ENCODE data around the gene PTPN1.
A peak's percentile ranks its signal among the peaks of the same experiment; 100 is the strongest.

The PTPN1 gene

DNA sequence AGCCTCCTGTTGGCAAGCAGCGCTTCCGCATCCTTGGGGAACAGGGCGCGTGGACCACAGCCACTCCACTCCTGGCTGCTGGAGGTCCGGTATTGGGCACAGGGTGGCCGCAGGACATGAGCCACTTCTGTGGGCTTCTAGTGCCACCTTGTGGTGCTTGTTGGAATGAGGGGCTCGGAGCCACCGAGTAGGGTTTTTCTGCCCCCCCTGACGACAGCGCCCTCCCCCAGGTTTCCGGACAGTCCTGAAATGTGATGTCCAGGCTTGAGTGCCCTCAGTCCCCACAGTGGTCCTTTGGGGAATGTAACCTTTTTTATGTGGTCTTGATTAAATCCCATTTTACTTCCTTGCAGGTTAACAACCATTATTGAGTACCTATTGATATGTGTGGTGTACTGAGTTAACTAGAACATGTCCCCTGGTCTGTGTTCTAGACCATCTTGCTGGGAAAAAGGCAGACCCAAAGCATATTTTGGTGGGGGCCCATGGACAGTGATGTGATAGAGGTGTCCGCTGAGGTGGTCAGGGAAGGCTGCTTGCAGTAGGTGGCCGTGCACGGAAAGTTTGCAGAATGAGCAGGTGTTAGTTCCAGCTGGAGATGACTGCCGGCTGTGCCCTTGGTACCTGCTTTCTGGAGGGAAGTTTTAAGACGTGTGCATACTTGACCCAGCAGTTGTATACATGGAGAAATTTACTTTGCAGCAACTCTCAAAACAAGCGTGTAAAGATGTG, 70.0 kb downstream of the PTPN1 start:
- DNase-seq: peak in 1 of 2 experiments; percentile 58

- DNase-seq: no peak
These were observed 70.8 kb downstream of the PTPN1 start for GRCh38 chr20:50580842-50581544.

- no peak for DNase-seq
These were observed 71.9 kb downstream of the PTPN1 start for GRCh38 chr20:50582092-50582491.

DNA sequence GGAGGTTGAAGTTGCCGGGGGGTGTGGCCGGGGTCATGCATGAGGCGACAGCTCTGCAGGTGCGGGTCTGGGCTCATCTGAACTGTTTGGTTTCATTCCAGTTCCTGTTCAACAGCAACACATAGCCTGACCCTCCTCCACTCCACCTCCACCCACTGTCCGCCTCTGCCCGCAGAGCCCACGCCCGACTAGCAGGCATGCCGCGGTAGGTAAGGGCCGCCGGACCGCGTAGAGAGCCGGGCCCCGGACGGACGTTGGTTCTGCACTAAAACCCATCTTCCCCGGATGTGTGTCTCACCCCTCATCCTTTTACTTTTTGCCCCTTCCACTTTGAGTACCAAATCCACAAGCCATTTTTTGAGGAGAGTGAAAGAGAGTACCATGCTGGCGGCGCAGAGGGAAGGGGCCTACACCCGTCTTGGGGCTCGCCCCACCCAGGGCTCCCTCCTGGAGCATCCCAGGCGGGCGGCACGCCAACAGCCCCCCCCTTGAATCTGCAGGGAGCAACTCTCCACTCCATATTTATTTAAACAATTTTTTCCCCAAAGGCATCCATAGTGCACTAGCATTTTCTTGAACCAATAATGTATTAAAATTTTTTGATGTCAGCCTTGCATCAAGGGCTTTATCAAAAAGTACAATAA, 72.5 kb downstream of the PTPN1 start:
- no peak for DNase-seq

DNA sequence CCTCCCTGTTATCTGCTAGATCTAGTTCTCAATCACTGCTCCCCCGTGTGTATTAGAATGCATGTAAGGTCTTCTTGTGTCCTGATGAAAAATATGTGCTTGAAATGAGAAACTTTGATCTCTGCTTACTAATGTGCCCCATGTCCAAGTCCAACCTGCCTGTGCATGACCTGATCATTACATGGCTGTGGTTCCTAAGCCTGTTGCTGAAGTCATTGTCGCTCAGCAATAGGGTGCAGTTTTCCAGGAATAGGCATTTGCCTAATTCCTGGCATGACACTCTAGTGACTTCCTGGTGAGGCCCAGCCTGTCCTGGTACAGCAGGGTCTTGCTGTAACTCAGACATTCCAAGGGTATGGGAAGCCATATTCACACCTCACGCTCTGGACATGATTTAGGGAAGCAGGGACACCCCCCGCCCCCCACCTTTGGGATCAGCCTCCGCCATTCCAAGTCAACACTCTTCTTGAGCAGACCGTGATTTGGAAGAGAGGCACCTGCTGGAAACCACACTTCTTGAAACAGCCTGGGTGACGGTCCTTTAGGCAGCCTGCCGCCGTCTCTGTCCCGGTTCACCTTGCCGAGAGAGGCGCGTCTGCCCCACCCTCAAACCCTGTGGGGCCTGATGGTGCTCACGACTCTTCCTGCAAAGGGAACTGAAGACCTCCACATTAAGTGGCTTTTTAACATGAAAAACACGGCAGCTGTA, 73.4 kb downstream of the PTPN1 start:
- DNase-seq: no peak

- DNase-seq: no peak
These were observed 74.5 kb downstream of the PTPN1 start for GRCh38 chr20:50584687-50585086.

- no peak for DNase-seq
These were observed 75.0 kb downstream of the PTPN1 start for GRCh38 chr20:50585214-50585613.

- no peak for DNase-seq
These were observed 75.5 kb downstream of the PTPN1 start for GRCh38 chr20:50585678-50586077.

DNA sequence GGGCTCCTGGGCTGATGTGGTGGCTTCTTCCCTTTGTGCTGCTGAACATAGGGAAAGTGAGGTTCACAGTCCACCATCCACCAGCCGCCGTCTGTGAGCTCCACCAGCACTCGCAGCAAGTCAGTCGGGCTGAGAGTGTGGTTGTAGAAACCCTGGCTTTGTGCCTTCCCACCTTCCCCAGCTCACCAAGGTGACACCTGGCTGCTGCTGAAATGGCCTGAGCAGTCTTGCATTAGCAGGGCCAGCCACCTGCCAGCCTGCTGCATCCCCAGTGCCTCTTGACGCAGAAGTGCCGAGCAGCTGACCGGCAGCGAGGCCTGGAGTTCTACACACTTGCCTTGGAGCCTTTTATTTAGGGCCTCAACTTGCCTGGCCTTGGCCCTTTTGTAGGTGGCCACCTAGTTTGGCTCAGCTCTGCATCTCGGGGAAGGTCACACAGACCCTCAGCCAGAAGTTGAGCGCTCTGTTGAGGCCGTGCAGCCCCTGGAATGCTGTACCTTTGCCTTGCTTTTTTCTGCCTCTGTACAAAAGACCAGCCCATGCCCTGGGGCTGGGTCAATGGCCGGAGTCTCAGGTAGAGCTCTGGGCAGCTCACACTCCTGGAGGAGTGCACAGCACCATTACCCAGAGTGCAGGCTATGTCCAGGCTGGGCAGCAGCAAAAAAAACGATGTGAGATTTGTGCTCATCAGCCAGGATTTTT, 76.5 kb downstream of the PTPN1 start:
- no peak for DNase-seq

DNA sequence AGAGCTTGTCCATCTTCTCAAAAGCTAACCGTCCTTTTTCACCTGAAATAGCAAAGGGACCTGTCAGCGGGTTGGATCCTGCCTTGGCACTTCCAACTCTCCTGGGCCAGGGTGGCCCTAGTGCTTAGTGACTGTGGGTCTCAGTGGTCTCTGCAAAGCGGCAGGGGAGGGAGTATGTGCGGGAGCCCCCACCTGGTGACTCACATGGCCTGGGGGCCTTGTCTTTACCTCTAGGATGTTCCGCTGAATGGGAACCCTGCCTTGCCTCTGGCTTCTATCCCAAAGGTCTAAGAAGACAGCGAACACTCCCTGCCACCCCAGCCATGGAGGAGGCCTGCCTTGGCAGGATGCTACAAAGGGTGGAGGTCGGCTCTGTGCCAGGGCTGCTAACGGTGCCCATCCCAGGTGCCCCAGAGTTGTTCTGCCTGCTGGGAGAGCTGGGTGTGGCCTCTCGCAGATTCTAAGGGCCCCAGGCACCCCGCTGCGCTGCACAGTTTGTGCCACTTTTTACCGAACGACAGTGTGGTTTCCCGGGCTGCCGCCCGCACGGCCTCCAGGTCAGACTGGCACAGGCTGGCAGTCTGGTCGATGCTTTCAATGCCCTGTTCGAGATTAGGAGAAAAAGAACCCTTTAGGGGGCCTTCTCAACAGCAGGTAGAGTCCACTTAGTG, 77.2 kb downstream of the PTPN1 start:
- DNase-seq: no peak

DNA sequence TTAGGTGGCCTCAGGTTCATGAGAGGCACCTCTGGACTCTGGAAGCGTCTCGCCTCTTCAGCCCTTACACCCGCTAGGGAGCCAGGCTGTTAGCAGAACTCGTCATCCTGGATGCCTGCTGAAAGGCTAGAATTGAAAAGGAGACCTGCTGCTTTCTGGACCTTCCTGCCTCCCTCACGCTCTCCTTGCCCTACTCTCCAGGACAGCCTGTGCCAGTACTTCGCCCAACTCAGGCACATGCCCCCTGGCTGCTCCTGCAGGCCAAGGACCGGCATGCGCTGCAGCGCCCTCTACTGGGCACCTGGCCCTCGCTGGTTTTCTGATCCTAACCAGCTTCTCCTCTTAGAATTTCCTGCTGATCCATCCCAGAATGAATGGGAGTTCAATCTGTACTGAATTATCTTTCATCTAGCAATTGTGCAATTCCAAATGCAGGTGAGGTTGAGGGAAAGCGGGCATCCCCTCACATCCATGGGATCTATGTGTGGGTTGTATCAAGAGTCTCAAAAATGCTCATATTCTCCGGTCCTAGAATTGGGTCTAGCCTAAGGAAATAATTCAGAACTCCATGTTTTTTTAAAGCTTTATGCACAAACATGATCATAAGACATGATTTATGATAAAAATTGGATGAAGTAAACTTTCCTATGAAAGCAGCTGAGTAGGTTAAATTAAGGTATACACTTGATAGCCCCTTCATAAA, 78.0 kb downstream of the PTPN1 start:
- peak in 1 of 2 experiments; percentile 59 for DNase-seq

- DNase-seq: no peak
These were observed 79.6 kb downstream of the PTPN1 start for GRCh38 chr20:50589548-50590347.

DNA sequence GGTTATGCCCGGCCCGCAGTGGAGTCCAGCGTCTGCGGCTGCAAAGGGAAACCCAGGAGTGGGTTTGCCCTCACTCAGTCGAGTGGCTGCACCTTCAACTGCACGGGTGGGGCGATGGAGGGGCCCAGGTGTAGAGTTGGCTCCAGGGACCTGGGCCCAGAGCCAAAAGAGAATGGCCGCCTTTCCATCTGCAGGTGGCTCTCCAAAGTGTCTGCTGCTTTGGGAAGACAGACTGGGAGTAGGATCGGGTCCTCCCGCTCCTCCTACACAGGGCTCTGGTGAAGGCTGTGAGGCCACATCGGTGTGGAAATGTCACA, 80.1 kb downstream of the PTPN1 start:
- DNase-seq: no peak

GRCh38 chr20:50591233-50591852, 81.2 kb downstream of the PTPN1 start:
- no peak for DNase-seq

DNA sequence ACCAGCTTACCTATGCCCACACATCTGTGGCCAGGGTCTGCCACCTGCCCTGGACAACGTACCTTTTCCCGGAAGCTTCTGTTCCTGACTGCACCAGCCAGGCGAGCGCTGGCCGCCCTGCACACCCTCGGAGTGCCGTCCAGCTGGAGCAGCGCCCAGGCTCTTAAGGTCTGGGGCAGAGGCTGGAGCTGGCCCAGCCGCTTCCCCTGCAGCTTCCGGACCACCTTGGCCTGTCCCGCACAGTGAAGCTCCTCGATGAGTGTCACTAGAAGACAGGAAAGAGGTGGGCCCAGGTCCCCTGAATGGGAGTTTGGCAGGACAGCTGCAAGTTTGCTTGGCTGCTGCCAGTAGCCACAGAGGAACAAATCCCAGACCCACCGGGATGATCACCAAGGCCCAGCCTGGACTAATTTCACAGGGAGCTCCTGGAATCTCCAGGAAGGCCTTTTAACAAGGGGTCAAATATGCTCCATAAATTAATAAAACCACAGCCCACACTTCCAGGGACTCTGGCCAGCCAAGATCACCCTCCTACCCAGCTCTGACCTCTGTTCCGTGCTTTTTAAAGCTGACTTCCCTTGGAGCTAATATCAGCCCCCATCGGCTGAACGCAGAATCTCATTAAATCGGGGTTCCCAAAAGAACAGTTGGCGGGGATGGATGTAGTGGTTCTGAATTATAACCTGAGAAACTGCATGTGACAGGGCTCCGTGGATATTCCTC, 82.3 kb downstream of the PTPN1 start:
- DNase-seq: no peak

GRCh38 chr20:50593005-50593335, 82.8 kb downstream of the PTPN1 start:
- DNase-seq: no peak

GRCh38 chr20:50594231-50594590, 84.0 kb downstream of the PTPN1 start:
- DNase-seq: no peak

DNA sequence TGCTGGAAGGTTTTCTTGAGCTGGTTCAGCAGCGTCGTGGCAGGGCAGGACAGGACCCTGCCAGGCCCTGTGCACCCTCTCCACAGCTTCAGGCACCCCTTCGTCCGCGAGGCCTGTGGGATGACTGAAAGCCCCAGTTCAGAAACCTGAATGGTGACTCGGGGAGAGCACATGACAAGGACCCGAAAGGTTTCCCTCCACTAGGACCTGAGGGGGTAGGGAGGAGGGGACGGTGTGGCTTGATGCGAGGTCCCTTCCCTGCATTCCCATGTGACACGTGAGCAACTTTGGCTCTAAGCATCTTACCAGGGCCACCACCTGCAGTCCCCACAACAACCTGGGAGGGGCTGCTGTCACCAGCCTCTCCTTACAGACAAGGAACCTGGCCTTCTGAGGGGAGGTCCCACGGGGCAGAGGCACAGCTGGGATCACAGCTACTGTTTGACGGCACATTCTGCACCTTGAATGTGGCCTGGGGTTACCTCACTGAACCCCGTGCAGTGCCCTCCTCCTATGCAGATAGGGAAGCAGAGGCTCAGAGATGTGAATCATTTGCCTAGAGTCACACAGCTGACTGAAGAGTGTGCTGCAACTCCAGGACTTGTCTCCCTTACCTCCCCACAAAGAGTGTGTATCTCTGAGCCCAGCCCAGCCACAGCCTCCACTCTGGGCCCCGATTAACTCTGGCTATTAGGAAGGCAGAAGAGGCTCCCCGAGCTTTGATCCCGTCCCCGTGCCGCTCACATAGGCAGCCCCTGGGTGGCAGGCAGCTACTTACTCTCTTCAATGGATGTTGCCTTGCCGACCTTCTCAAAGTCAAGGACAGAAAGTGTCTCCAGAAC, 84.6 kb downstream of the PTPN1 start:
- DNase-seq: peak in 1 of 2 experiments; percentile 27

DNA sequence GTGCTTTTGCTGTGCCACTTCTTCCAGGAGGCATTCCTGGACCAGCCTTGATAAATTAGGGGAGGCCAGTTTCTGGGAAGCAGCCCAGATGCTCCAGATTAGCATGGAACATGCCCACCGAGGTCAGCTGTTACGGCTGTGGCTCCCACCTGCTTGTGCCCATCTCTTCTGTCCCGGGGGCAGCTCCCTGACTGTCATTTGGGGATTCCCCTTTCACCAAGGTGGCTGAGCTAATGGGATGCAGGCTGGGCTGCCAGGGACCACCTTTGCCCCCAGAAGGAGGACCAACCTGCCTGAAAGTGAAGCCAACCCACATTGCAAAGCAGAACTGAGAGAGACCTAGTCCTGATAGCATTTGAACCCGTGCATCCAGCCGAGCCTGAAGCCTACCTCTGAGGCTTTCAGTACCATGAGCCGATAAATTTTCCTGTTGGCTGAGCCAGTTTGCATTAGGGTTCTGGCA, 85.3 kb downstream of the PTPN1 start:
- DNase-seq: no peak

All from NCI-H524 (cell line).